ENCODE measurements around the gene PCDH15. TPM values are rescaled to one million over a fixed set of nuclear protein-coding genes. Genes with fewer than 3 reads are reported as not detected.

PCDH15 gene
- polyA plus RNA-seq, 1 experiment = not detected

DNA sequence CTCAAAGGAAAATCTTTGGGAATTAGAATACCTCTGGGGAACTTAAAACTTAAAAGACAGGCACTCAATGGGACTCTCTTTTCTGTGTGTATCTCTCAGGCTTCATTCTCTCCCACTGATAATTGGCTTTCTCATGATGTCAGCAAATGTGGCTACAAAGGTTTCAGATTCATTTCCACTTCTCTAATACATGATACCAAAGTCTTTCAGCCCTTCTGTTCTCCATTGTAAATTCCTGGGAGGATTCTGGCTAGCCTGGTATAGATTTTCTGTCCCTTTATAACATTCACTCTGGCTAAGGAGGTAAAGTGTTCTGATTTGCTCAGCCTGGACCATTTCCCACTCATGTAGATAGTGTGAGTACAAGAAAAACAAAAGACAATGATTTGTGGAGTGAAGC is 606.2 kb downstream of the PCDH15 start:
- Histone ChIP-seq H3K27ac (ENCODE audit: low read depth, low read length) (no peak overlapping the region), H3K9me3 (ENCODE audit: control insufficient read depth, insufficient read depth, low read length) (no peaks in the 10 kb centered on the region), H3K4me3 (ENCODE audit: low read depth, low read length) (no peak overlapping the region), H3K27me3 (ENCODE audit: control insufficient read depth, insufficient read depth, low read length) (no peaks in the 10 kb centered on the region)
- POLR2A ChIA-PET = no interaction called here
- CTCF ChIA-PET = no interaction called here
- TF ChIP-seq, protein P1, sequence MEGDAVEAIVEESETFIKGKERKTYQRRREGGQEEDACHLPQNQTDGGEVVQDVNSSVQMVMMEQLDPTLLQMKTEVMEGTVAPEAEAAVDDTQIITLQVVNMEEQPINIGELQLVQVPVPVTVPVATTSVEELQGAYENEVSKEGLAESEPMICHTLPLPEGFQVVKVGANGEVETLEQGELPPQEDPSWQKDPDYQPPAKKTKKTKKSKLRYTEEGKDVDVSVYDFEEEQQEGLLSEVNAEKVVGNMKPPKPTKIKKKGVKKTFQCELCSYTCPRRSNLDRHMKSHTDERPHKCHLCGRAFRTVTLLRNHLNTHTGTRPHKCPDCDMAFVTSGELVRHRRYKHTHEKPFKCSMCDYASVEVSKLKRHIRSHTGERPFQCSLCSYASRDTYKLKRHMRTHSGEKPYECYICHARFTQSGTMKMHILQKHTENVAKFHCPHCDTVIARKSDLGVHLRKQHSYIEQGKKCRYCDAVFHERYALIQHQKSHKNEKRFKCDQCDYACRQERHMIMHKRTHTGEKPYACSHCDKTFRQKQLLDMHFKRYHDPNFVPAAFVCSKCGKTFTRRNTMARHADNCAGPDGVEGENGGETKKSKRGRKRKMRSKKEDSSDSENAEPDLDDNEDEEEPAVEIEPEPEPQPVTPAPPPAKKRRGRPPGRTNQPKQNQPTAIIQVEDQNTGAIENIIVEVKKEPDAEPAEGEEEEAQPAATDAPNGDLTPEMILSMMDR (IDR thresholded peaks at IDR 0.05; ENCODE audit: low read depth, low read length) = no peak
- DNase-seq (ENCODE audit: low read depth, low spot score) = no peak

- ChIA-PET CTCF (no interaction called here), POLR2A (no interaction called here)
- no peak overlapping the region for H3K27ac ChIP-seq (ENCODE audit: low read depth, low read length)
- H3K4me3 ChIP-seq (ENCODE audit: low read depth, low read length) = no peak overlapping the region
- peaks cover 4% of the 10 kb centered on the region; the same call in 1 of the 2 replicates for H3K9me3 ChIP-seq (ENCODE audit: control insufficient read depth, insufficient read depth, low read length)
- TF ChIP-seq, protein P1 (IDR thresholded peaks at IDR 0.05; ENCODE audit: low read depth, low read length) = no peak
- no peaks in the 10 kb centered on the region for H3K27me3 ChIP-seq (ENCODE audit: control insufficient read depth, insufficient read depth, low read length)
- DNase-seq (ENCODE audit: low read depth, low spot score) = no peak
These were observed 641.1 kb downstream of the PCDH15 start for GRCh38 chr10:54159924-54160323.

- DNase-seq (ENCODE audit: low read depth, low spot score) = no peak
- TF ChIP-seq, protein P1 (IDR thresholded peaks at IDR 0.05; ENCODE audit: low read depth, low read length) = no peak
- Histone ChIP-seq H3K27me3 (ENCODE audit: control insufficient read depth, insufficient read depth, low read length) (no peaks in the 10 kb centered on the region), H3K27ac (ENCODE audit: low read depth, low read length) (no peak overlapping the region), H3K9me3 (ENCODE audit: control insufficient read depth, insufficient read depth, low read length) (no peaks in the 10 kb centered on the region), H3K4me3 (ENCODE audit: low read depth, low read length) (no peak overlapping the region)
- ChIA-PET POLR2A (no interaction called here), CTCF (interaction anchor here (0.6 kb wide), 1 partner anchor 289 kb away, joined by 4 read pairs; no protein-coding TSS in a partner anchor)
These were observed 652.5 kb downstream of the PCDH15 start for GRCh38 chr10:54148508-54148907.

- CTCF ChIA-PET = no interaction called here
- TF ChIP-seq, protein P1 (IDR thresholded peaks at IDR 0.05; ENCODE audit: low read depth, low read length) = no peak
- no peak for DNase-seq (ENCODE audit: low read depth, low spot score)
These were observed 661.1 kb downstream of the PCDH15 start for GRCh38 chr10:54139819-54140428.

DNA sequence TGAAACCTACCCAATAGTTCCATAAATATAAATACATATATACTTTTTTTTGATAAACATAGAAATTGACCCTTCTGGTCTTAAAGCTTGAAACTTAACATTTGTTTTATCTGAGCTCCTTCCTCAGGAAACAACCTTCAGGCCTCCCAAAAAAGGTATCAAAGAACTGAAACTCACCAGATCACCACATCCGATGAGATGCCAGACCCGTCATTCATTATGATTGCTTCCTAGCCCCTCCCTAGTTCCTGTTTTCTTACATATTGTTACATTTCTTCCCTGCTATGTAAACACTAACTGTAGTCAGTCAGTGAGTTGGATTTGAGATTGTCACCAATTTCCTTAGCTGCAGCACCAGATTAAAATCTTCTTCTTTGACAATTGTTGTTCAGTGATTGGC is 663.6 kb downstream of the PCDH15 start:
- ChIA-PET POLR2A (no interaction called here), CTCF (no interaction called here)
- no peak overlapping the region for H3K4me3 ChIP-seq (ENCODE audit: low read depth, low read length)
- H3K9me3 ChIP-seq (ENCODE audit: control insufficient read depth, insufficient read depth, low read length) = peaks cover 5% of the 10 kb centered on the region
- no peak overlapping the region for H3K27ac ChIP-seq (ENCODE audit: low read depth, low read length)
- TF ChIP-seq, protein P1 (IDR thresholded peaks at IDR 0.05; ENCODE audit: low read depth, low read length) = no peak
- no peaks in the 10 kb centered on the region for H3K27me3 ChIP-seq (ENCODE audit: control insufficient read depth, insufficient read depth, low read length)
- DNase-seq (ENCODE audit: low read depth, low spot score) = no peak

More at GRCh38 chr10:54139819-54140428, 661.1 kb downstream of the PCDH15 start:
- POLR2A ChIA-PET = no interaction called here
- H3K27me3 ChIP-seq (ENCODE audit: control insufficient read depth, insufficient read depth, low read length) = no peaks in the 10 kb centered on the region
- peaks cover 5% of the 10 kb centered on the region for H3K9me3 ChIP-seq (ENCODE audit: control insufficient read depth, insufficient read depth, low read length)
- no peak overlapping the region for H3K27ac ChIP-seq (ENCODE audit: low read depth, low read length)
- H3K4me3 ChIP-seq (ENCODE audit: low read depth, low read length) = no peak overlapping the region

Measured in AG04450 (cell line).